MCF 10A (cell line): ENCODE data around the gene C17orf100. TPM values are rescaled to one million over a fixed set of nuclear protein-coding genes. Genes with fewer than 3 reads are reported as not detected.

Experiments
- BruUV-seq: library from RNA; stranded (reverse); fragments of 400-500 nt; replicated peaks from 2 replicates; lab custom pipeline; 2021; lab: Mats Ljungman, UMichigan
- CTCF ChIA-PET: fragments of 300-600 bp; sonication (Branson Sonifier 250); formaldehyde crosslinking; extraction: SDS; loops from one replicate; lab custom pipeline; 2021; ENCODE audit warnings: antibody characterized with exemption, inconsistent platforms; lab: Yijun Ruan, JAX
- POLR2A ChIA-PET: fragments of 300-600, 350-650 bp; sonication (Branson Sonifier 250); formaldehyde crosslinking; extraction: SDS; loops from one replicate; lab custom pipeline; 2020; ENCODE audit warnings: antibody characterized with exemption, inconsistent platforms; lab: Yijun Ruan, JAX
- DNase-seq: peaks from one replicate; pipeline ENCODE4 v3.0.0-alpha.2; 2018; ENCODE audit not compliant: unreplicated experiment
- H3K27ac Mint-ChIP-seq: one replicate; pipeline ENCODE4 v1.8.0; 2022; ENCODE audit warnings: mild to moderate bottlenecking, low read depth, mixed read lengths; ENCODE audit not compliant: unreplicated experiment
- H3K27me3 Mint-ChIP-seq: one replicate; pipeline ENCODE4 v1.8.0; 2022; ENCODE audit warnings: mixed read lengths; ENCODE audit not compliant: insufficient read depth, unreplicated experiment
- H3K36me3 Mint-ChIP-seq: one replicate; pipeline ENCODE4 v1.8.0; 2022; ENCODE audit warnings: mild to moderate bottlenecking, moderate library complexity, mixed read lengths; ENCODE audit not compliant: insufficient read depth, unreplicated experiment
- H3K4me1 Mint-ChIP-seq: one replicate; pipeline ENCODE4 v1.8.0; 2022; ENCODE audit warnings: mixed read lengths; ENCODE audit not compliant: insufficient read depth, unreplicated experiment
- H3K4me3 Mint-ChIP-seq: one replicate; pipeline ENCODE4 v1.8.0; 2022; ENCODE audit warnings: mild to moderate bottlenecking, moderate library complexity, mixed read lengths; ENCODE audit not compliant: unreplicated experiment
- H3K9me3 Mint-ChIP-seq: one replicate; pipeline ENCODE4 v1.8.0; 2022; ENCODE audit warnings: mixed read lengths; ENCODE audit not compliant: unreplicated experiment
- CTCF ChIP-seq: fragments of 200-600 bp; IDR thresholded peaks from one replicate; pipeline ENCODE4 v1.8.0; 2022; ENCODE audit warnings: antibody characterized with exemption, mild to moderate bottlenecking; ENCODE audit not compliant: unreplicated experiment
- intact Hi-C: fragments of 100-400 bp; cut with micrococcal nuclease; formaldehyde crosslinking; loops from 2 replicates; pipeline ENCODE4 v1.14.1; 2022
- total RNA-seq: library from RNA; stranded (reverse); gene quantifications from 2 replicates; pipeline ENCODE4 v1.2.3, GENCODE V29; 2022

The C17orf100 gene
- total RNA-seq, 1 experiment from 2014 or later = 1.4 TPM

- DNase-seq = no peak
- Mint-ChIP-seq H3K27ac (no peak overlapping the region), H3K27me3 (no peaks in the 10 kb centered on the region), H3K4me3 (no peak overlapping the region), H3K36me3 (peaks cover 66% of the 10 kb centered on the region), H3K9me3 (no peaks in the 10 kb centered on the region), H3K4me1 (peaks cover 23% of the 10 kb centered on the region)
- ChIA-PET POLR2A (interaction anchor here (0.6 to 0.9 kb wide), 3 partner anchors 56 to 1204 kb away, joined by 3 to 4 read pairs (median 3); partner anchors contain the start of gene C1QBP), CTCF (no interaction called here)
- no TSS peak for BruUV-seq
- TF ChIP-seq CTCF = no peak
- intact Hi-C loops = no loop called here
These were observed 8.0 kb upstream of the C17orf100 start for GRCh38 chr17:6643451-6644125.

- Mint-ChIP-seq H3K4me3 (no peak overlapping the region), H3K27me3 (no peaks in the 10 kb centered on the region), H3K9me3 (peaks cover 1% of the 10 kb centered on the region), H3K27ac (no peak overlapping the region), H3K4me1 (peaks cover 32% of the 10 kb centered on the region), H3K36me3 (peaks cover 60% of the 10 kb centered on the region)
- CTCF ChIA-PET = interaction anchor here (0.6 to 2.3 kb wide), 7 partner anchors 9 to 213 kb away, joined by 3 to 15 read pairs (median 3); no protein-coding TSS in a partner anchor
- intact Hi-C loops = loop anchor here (2.0 kb wide), 1 partner anchor 175 kb away; no protein-coding TSS in a partner anchor
- POLR2A ChIA-PET = interaction anchor here (0.9 to 1.0 kb wide), 3 partner anchors 40 to 175 kb away, joined by 3 to 6 read pairs (median 6); no protein-coding TSS in a partner anchor
- peak; percentile 32 for TF ChIP-seq CTCF
- no TSS peak for BruUV-seq
- DNase-seq = no peak
These were observed 3.4 kb upstream of the C17orf100 start for GRCh38 chr17:6648181-6648580.

GRCh38 chr17:6651919-6652452, 424 bp downstream of the C17orf100 start:
- H3K4me3 Mint-ChIP-seq = peak overlapping the region; percentile 87
- TF ChIP-seq CTCF = no peak
- POLR2A ChIA-PET = interaction anchor here (0.6 to 3.4 kb wide), 4 partner anchors 11 to 1637 kb away, joined by 3 to 57 read pairs (median 4); partner anchors contain the start of genes KIAA0753 and TXNDC17
- H3K4me1 Mint-ChIP-seq = peaks cover 40% of the 10 kb centered on the region
- peaks cover 6% of the 10 kb centered on the region for H3K27me3 Mint-ChIP-seq
- H3K36me3 Mint-ChIP-seq = peaks cover 26% of the 10 kb centered on the region
- no peak for DNase-seq
- BruUV-seq = no TSS peak
- no peak overlapping the region for H3K27ac Mint-ChIP-seq
- H3K9me3 Mint-ChIP-seq = peaks cover 7% of the 10 kb centered on the region
- CTCF ChIA-PET = interaction anchor here (0.6 to 1.3 kb wide), 2 partner anchors 179 to 507 kb away, joined by 3 to 4 read pairs; no protein-coding TSS in a partner anchor
- intact Hi-C loops = no loop called here
